GM04504 (cell line): Measurements from ENCODE around the gene CHD2.
"Not testable (repeated sequence)": the region's sequence is repeated elsewhere in the genome, so short reads cannot be mapped to it uniquely, and the experiment has no call there.

ENCODE experiments used
- DNase-seq: peaks from one replicate; pipeline ENCODE4 v3.0.0-alpha.2; 2012; ENCODE audit warnings: low read depth

The CHD2 gene

DNA sequence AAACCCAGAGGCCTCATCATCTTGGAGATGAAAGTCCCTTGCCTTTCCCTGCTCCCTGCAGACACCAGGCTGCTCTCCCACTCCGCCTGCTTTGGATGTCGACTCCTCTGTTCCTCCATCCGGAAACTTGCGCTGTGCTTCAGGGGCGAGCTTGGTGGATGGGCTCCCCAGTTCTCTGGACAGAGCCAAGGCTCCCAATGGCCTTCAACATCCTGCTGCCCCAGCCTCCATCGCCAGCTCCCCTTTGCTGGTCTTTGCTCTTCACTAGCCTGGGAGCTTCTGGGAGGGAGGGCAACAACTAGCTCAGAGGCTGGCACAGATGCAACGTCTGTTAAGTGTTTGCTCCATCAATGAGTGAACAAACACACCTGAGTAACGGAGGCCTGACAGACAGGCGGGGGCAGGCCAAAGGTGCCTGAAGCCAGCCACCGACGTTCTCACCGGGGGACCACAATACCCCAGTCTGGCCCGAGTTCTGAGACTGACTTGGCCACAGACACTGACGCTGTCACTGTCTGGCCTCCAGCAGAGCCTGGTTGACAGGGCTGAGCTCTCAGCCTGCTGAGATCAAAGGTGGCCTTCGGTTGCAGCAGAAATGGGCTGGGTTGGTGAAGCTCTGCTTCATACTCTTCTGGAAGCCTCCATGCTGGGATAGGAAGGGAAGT is 149.9 kb downstream of the CHD2 start:
- DNase-seq, result no peak

DNA sequence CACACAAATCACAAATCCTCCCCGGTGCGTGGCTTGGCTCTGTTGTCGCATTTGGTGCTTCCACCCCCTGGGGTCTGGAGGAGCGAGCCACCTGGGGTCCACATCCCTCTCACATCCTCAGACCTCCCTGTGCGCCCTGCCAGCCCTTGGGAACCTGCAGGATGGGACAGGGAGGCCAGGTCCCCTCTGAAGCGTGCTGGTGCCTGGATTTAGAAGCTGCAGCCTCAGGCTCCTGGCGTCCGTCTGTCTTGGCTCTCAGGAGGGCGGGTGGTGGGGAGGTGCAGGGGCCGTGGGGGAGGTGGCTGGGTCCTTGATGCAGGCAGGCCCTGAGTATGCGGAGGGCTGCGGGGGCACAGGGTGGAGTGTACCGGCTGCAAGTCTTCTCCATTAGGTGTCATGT is 150.5 kb downstream of the CHD2 start:
- no peak for DNase-seq

DNA sequence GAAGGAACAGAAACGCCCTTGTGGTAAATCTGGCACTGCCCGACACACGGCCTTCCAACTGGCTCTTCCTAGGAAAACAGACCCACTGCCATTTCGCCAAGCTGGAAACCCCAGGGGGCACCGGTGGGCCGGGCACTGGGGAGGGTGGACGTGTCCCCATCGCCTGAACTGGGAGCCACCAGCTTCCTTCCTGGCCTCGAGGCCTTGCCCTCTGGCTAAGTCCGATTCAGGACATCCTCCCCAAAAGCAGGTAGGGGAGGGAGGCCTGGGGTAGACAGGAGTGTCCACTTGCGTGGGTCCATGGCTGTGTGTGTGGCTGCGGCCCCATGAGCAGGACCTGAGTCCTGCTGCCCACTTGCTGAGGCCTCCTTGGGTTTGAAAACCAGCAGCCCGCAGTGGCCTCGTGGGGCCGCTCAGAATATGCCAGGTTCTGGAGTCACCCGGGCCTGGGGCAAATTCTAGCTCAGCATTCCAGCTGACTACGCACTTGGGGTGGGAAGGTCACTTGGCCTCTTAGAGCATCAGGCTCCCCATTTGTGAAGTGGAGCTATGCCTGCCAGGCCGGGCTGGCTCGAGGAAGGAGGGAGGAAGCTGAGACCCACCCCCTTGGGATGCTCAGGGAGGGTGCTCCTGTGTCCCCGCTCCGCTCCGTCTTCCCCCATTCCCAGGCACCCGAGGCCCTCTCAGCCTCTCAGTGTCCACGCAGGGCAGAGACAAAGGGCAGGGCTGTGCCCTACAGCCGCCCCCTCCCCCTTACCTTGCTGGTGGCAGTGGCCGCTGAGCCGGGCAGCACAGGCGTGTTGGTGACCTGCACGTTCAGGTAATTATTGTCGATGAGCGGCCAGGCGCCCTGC is 151.3 kb downstream of the CHD2 start:
- DNase-seq, result no peak

DNA sequence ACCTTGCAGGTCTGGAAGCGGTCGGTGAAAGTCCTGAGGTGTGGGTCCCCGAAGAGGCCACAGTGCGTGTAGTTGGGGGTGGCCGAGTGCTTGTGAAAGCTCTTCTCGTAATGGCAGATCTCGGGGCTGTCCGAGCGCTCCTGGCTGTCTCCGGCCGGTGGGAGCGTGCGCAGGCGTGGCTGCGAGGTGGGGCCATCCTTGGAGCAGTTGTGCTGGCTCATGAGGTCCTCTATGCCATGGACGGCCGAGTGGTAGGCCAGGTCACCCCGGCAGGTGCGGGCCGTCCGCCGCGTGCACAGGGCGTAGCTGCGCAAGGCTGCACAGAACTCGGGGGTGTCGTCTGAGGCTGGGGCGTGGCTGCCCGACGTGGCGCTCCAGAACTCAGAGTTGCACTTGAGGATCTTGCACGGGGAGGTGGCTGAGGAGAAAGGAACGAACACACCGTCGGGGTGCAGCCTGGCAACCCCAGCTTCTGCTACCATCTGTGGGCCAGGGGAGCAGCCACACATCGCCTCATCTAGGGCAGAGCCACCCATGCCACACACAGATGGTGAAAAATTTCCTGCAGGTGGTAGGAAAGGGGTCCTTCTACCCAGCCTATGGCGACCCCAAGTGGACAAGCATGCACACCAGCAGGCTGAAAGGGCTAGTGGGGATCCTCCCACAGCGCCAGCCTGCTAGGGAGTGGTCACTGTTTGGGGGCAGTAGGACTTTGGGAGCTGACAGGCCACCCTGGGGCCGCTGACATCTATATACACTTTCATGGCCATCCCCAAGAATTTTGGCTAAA is 152.2 kb downstream of the CHD2 start:
- no peak for DNase-seq

DNA sequence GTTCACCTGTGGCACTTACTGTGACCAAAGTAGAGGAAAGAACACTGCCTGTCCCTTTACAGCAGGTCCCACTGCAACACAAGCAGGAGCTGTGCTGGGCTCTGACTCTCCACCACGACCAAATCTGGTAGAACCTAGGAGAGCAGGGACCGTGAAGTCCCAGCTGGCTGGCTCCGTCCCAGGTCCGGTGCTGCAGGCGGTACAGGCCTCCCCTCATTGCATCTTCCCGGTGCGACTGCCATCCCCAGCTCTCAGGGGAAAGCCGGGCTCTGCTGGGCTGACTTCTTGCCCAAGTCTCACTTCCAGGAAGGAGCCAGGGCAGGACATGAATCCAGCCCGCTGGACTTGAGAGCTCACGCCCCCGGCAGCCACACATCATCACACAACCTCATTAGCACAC is 155.1 kb downstream of the CHD2 start:
- DNase-seq, result no peak

DNA sequence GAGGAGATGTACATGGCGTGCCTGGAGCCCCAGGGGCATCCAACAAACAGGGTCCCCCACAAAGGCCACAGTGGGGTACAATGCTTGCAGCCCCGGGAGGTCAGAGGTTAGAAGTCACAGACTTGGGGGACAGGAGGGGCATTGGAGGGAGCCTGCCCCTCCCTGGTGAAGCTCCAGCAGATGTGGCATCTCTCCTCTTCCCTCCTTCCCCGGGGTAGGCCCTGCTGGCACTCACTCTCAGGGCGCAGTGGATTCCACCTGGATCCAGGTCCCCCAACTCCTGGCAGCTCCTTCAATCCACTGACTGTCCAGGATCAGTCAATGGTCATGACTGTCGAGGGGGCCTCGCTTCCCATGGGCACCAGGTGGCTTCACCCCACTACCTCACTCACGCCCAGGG is 156.7 kb downstream of the CHD2 start:
- DNase-seq, result no peak

DNA sequence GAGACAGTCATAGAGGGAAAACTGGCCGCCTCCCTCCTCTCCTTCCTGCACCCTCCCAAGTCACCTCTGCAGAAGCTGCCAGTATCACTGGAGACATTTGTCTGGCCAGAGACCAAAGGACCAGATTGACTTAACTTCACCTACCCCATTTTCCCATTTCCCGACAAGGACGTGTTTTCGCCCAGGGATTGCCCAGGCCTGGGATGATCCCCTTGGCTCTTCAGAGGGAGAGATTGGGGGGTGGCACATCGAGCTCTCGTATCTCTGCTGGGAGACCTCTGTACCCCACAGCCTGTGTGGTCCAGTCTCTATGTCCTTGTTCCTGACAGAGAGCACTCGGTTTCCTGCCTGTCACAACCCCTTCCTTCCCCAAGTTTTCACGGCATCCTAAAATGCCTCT is 157.5 kb downstream of the CHD2 start:
- DNase-seq, result no peak

DNA sequence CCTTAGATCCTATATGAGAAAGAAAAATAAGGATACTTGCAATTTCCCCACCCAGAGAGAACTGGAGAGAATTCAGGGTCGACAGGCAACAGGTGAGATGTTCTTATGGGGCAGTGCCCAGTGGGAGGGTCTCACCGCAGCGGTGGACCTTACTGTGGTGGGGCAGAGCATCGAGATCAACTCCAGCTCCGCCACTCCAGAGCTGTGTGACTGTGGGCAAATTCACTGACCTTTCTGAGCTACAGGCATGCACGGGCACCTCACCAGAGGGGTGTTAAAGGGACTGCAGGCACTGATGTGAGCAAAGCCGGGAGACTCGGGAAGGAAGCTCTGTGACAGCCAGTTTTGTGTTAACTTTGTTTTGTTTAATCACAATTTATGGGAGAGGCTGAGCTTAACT is 158.0 kb downstream of the CHD2 start:
- DNase-seq, result no peak

DNA sequence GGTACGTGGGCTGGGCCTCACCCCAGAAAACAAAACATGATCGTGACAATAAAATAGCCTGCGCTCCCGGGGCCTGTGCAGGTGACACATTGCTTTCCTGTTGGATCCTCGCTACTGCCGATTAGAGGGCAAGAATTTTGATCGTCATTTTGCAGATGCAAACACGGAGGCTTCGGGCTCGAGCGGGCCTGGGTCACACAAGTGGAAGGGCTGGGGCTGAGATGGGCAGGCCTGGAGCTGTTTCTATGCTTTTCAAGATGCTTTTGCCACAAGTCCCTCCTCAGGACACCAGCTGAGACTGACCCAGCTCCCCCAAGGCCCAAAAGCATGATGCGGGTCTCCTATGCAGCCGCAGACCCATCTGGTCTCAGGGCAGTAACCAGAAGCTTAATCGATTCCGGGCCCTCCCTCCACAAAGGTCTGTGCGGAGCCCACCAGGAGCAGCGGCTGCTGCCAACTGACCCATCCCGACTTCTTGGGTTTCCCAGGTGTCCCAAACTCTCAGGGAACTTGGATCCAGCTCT is 158.8 kb downstream of the CHD2 start:
- no peak for DNase-seq

DNA sequence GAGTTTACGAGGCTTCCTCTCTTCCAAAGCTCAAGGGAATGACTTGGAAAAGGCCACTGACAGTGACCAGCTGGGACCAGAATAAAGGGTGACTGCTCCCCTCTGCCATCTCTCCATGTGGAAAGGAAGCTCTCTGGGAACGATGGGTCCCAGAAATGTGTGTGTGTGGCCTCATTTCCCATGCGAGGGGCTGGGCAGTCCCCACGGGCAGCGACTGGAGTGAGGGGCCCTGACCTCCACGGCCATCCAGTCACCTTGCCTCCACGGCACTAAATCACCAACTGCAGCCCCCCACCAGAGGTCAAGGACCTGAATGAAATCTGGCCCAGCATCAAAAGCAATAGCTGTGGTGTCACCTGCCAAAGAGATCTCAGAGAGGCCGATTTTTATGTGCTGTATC is 159.3 kb downstream of the CHD2 start:
- no peak for DNase-seq

DNA sequence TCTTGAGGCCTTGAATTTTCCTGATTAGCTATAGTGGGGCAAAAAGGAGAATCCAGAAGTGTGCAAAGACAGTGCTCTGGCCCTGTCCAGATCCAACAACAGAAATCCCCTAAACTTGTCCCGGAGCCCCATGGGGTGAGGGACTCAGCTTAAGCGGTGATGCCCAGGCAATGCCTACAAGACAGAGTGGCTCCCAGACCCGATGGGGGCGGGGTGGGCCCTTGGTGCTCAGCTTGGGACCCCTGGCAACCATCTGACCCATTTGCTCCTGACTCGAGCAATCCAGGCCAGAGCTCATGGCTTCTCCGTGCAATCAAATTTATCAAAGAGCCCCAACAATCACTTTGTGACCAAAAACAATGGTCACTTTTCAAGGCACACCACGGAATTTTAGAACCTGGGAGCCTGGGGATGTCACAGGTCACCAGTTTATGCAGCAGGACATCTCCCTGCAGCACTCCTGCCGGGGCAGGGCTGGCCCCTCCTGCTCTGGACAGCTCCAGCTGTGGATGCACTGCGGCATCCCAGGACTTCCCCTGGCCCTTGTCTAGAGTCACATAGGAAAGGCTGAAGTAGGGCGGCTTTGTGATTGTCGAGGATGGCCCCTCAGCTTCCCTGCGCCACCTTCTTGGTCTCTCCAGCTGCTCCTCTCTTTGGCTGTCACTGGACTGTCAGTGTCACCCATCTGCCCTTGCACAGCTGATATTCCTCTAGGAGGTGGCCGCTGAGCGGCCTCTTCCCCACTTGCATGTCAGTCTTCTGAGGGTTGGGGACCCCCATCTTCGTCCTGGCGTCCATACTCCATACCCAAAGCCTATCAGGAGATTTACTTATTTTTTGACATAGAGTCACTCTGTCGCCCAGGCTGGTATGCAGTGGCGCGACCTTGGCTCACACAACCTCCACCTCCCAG is 160.5 kb downstream of the CHD2 start:
- no peak for DNase-seq

DNA sequence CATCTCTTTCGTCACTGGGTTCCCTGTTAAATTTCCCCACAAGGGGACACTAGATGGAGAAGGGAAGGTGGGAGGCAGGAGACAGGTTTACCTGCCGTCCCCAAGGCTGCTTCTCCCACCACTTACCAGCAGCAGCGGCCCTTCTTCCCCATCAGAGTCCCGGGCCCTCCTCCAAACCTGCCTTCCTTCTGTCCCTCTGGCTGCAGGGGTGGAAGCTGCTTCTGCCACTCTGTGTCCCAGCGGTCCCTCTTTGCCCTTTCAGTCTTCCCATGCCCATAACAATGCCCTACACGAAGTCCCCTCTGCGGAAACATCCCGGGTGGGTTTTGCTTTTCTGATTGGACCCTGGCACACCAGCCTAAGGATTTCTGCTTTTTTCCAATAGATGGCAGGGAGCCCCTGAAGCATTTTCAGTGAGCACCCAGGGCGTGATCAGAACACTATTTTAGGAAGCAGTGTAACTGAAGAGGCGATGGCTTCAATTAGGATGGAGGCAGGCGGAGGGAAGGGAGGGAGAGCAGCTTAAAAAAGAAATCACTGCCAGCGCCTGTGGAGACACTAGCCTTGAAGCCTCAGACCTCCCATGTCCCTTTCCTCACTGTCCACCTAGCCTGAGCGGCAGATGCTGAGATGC is 162.6 kb downstream of the CHD2 start:
- DNase-seq, result not testable (repeated sequence)

DNA sequence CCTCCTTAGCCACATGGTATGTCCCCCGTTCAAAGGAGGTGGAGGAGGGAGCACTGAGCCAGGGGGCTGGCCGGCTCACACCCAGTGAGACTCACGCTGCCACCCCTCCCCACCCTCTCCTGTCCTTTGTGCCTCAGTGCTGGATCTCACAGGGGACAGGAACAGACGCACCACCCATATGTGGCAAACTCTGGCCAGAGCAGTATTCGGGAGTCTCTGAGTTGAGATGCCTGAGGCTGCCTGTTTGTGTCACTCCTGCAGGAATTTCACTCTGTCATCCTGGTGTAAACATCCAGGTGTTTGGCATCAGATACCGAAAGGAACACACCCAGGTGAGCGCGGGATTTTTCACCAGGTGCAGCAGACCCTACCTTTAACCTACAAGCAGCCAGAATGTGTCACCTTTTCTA is 163.1 kb downstream of the CHD2 start:
- DNase-seq, result no peak

DNA sequence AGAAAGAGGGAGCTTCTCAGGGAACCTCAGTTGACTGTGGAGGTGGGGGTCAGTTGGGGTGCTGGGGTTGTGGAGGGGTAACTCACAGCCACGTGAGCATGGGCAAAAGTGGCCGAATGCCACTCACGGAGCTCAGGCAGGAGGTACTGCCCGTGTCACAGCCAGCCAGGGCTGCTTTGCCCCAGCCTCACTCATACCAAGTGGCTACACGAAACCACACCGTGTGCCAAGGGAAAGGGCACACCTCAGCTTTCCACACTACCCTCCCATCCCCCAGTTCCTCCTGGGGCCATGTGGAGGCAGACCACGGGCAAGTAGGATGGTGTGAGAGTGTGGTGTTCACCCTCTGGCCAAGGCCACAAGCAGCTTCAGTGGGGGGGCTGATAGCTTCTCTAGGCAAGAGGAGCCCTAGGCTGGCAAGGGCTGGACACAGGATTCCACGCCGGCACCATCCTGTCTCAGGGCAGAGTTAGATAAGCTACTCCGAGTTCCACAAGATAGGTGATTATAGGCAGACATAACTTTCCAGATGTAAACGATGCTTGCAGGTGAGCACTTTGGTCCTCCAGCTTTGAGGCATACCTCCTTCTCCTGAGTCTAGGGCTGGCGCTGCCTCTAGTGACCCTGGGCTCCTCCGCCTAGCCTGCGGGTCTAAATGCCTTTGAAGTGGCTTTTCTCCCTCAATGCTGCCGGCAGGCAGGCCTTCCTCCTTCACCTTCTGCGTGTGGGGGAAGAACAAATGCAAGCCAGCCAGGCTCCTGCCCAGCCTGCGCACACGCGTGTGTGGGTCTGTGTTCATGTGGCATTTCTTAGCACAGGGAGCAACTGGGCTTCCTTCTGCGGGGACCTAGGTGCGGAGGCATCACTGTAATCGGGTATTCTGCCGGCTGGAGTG is 163.9 kb downstream of the CHD2 start:
- DNase-seq, result no peak

DNA sequence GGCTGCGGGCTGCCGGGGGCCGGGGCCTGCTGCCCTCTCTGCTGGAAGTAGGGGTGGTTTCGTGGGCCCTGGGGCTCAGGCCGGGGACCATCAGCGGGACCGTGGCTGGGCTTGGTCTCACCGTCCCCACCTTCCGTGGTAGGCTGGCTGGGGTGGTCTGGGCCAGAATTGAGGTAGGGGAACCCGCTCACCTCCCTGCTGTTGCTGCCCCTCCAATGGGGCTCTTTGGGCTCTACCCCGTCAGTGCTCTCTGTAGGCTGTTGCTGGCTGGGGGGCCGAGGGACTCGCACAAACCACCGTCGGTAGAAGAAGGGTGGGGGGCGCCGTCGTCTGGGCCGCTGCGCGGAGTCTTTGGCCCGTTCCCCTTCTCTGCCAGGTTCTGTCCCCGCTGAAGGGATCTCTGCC is 165.5 kb downstream of the CHD2 start:
- no peak for DNase-seq

DNA sequence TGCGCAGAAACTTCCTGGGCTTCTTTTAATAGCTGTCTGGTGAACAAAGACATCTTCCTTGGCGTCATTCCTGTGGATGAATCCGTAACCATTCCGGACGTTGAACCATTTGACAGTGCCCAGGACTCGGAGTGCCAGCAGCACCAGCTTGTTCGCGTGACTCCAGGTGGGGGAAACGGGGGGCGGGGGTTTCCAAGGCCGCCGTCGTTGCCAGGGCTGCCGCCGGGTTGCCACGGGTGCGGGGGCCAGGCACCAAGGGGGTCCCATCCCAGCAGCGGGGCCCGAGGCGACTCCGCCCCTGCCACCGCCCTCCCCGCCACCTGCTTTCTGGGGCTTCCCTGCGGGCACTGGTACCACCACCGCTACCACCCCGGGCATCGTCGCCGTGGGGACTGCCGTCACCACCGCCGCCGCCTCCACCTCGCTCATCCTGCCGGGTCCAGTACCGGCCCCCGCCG is 166.1 kb downstream of the CHD2 start:
- DNase-seq, result no peak

DNA sequence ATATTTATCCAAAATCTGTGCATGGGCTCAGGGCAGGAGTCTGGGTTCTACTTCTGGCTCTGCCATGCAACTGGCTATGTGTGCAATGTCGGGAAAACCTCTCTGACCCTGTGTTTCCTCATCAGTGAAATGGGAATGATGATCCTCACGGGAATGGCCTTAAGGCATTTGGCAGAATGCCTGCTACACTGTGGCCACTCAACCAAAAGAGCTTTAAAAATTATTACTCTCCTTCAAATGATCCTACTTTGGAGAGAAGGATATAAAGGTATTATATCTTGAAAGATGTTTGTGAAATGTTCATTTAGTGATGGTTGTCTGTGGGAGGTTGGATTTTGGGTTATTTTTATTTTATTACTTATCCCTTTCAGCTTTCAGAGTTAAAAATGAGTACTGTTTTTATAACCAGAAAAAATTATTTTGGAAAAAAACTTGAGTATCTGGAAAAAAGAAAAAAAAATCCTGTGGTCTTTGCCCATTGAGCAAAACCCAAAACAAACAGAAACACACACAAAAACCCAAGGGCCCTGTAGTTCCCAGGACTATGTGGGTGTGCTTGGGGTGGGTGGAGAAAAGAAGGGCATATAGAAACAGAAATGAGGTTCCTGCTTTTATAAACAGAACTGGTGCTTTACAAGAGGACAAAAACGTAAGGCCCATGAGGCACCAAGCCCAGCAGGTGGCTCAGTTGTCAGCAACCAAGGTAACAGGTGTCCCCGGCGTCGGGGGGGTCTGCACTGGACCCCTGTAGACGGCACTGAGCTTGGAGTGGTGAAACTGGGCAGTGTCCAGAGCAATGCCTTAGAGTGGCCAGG is 166.9 kb downstream of the CHD2 start:
- DNase-seq, result no peak

DNA sequence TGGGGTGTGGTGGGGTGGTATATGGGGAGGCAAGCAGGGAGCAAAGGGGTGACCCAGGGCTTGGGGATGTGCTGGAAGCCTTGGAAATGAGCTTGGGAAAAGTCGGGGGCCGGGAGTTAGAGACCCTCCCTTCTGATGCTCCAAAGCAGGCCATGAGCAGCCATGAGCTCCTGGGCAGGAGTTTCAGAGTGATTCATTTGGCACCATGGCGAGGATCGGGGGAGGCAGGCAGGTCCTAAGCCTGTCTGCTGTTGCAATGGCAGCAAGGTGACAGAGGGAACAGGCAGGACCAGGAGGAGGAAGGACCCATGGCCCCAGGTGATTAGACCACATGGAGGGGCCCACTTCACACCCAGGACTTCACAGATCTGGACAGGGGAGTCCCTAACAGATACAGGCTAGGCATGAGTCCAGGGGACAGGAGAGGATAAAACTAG is 167.5 kb downstream of the CHD2 start:
- no peak for DNase-seq

DNA sequence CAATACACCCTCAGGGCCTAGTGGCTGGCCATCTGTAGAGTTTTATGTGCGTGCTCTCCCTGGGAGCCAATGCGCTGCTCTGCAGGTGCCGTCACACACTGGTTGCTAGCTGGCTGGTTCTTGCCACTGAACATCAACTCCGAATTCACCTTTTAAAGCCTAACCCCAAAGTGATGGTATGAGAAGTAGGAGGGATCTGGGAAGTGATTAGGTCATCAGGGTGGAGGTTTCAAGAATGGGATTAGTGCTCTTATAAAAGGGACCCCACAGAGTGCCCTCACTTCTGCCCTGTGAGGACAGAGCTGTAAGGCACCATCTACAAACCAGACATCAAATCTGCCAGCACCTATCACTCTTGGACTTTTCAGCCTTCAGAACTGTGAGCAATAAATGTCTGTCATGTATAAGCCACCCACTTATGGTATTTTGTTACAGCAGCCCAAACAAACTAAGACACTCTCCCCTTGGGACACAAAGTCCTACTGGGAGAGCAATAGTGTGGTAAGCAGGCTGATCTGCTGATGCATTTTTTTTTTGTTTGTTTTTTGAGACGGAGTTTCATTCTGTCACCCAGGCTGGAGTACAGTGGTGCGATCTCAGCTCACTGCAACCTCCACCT is 168.6 kb downstream of the CHD2 start:
- no peak for DNase-seq
